Esophagus squamous epithelium (tissue), 5 donors: ENCODE data around the gene IL1RAPL1. TPM values are rescaled to one million over a fixed set of nuclear protein-coding genes. Genes with fewer than 3 reads are reported as not detected.

ENCODE experiments used
- DNase-seq: peaks from one replicate; lab custom pipeline; 2025; lab: John Stamatoyannopoulos, UW
- H3K27ac ChIP-seq, 4 donors: fragments of 200-600 bp; sonication (generic); one replicate each; pipeline ENCODE4 v1.5.1; 2016 to 2019; ENCODE audit warnings: mild to moderate bottlenecking in 1 of 4
- H3K27me3 ChIP-seq, 4 donors: fragments of 200-600 bp; sonication (generic); 1 replicate in 3 of 4; 2 replicates in 1 of 4; pipeline versions ENCODE4 v1.5.1 to v1.6.0; 2017 to 2021; ENCODE audit warnings: antibody characterized with exemption in 1 of 4
- H3K36me3 ChIP-seq, 3 donors: fragments of 200-600 bp; sonication (generic); one replicate each; pipeline ENCODE4 v1.5.1; 2016 to 2019
- H3K4me1 ChIP-seq, 3 donors: fragments of 200-600 bp; sonication (generic); one replicate each; pipeline ENCODE4 v1.5.1; 2017 to 2019
- H3K4me3 ChIP-seq, 4 donors: fragments of 200-600 bp; sonication (generic); 1 replicate in 3 of 4; 2 replicates in 1 of 4; pipeline ENCODE4 v1.5.1; 2016 to 2019; ENCODE audit warnings: mild to moderate bottlenecking in 2 of 4, moderate library complexity in 1 of 4
- H3K9me3 ChIP-seq, 3 donors: fragments of 200-600 bp; sonication (generic); one replicate each; pipeline ENCODE4 v1.5.1; 2016 to 2019
- POLR2A ChIP-seq, 4 donors: fragments of 450-650 bp; IDR thresholded peaks; one replicate each; pipeline ENCODE4 v1.6.1; 2017; ENCODE audit warnings: antibody characterized with exemption in 4 of 4, mild to moderate bottlenecking in 4 of 4, moderate library complexity in 3 of 4
- WGBS, 2 donors: methylation state at CpG; one replicate each; pipeline ENCODE4 v1.1.5; 2018; 5-methylcytosine and 5-hydroxymethylcytosine counted together
- intact Hi-C: fragments of 100-400 bp; cut with DNase I; formaldehyde crosslinking; loops from one replicate; pipeline ENCODE4 v1.15.0; 2022
- total RNA-seq, 4 donors: library from RNA; depleted of rRNA; stranded (reverse); fragments of >200 nt; gene quantifications; one replicate each; pipeline ENCODE4 v1.1.0, GENCODE V29; 2016
- TF ChIP-seq, protein P1 (sequence below), 6 experiments: fragments of 450-650 bp in 4 of 6; fragments of 200-600 bp in 2 of 6; sonication (generic) in 2 of 6; IDR thresholded peaks; one replicate each; pipeline ENCODE4 v1.5.1; 2016 to 2019; ENCODE audit warnings: antibody characterized with exemption in 6 of 6, mild to moderate bottlenecking in 4 of 6, moderate library complexity in 4 of 6
- donor health status: DM: yes; HTN: yes; CAD: no.

The IL1RAPL1 gene
- total RNA-seq, 4 donors from 2014 or later: 0.09 to 0.19 (median 0.13) TPM; not detected in 1

GRCh38 chrX:29926659-29927058 is 1339.4 kb downstream of the IL1RAPL1 start:
- 47 to 80% methylated on average over 2 of the region's 2 CpGs for WGBS, 2 donors
- no peak overlapping the region for H3K27ac ChIP-seq
- no peak overlapping the region for H3K4me3 ChIP-seq
- intact Hi-C loops: no loop called here
- H3K9me3 ChIP-seq: no peaks in the 10 kb centered on the region
- DNase-seq: no peak
- H3K4me1 ChIP-seq: no peaks in the 10 kb centered on the region
- TF ChIP-seq, protein P1, sequence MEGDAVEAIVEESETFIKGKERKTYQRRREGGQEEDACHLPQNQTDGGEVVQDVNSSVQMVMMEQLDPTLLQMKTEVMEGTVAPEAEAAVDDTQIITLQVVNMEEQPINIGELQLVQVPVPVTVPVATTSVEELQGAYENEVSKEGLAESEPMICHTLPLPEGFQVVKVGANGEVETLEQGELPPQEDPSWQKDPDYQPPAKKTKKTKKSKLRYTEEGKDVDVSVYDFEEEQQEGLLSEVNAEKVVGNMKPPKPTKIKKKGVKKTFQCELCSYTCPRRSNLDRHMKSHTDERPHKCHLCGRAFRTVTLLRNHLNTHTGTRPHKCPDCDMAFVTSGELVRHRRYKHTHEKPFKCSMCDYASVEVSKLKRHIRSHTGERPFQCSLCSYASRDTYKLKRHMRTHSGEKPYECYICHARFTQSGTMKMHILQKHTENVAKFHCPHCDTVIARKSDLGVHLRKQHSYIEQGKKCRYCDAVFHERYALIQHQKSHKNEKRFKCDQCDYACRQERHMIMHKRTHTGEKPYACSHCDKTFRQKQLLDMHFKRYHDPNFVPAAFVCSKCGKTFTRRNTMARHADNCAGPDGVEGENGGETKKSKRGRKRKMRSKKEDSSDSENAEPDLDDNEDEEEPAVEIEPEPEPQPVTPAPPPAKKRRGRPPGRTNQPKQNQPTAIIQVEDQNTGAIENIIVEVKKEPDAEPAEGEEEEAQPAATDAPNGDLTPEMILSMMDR (IDR thresholded peaks at IDR 0.05): no peak
- TF ChIP-seq POLR2A (IDR thresholded peaks at IDR 0.05): no peak
- H3K36me3 ChIP-seq: no peaks in the 10 kb centered on the region
- H3K27me3 ChIP-seq: no peaks in the 10 kb centered on the region

DNA sequence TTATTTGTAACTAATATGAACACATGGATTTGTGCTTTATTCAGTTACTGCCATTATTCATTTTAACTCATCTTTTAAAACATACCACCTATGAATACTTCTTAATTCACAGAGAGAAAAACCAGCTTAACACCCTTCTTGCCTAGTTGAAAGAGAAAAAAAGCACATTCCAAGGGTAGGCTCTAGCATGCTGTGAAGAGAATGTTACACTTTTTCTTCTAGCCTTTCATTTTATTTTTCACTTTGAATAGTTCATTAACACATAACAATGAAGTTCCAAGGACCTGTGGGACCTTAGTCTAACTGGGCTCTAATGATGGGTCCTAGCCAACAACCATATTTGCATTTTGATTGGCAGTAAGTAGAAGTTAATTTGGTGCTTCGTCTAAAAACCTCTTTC is 1348.2 kb downstream of the IL1RAPL1 start:
- intact Hi-C loops: no loop called here
- H3K36me3 ChIP-seq: no peaks in the 10 kb centered on the region
- H3K27me3 ChIP-seq: no peaks in the 10 kb centered on the region
- no peak for DNase-seq
- H3K4me3 ChIP-seq: no peak overlapping the region
- TF ChIP-seq, protein P1 (IDR thresholded peaks at IDR 0.05): no peak
- TF ChIP-seq POLR2A (IDR thresholded peaks at IDR 0.05): no peak
- H3K9me3 ChIP-seq: no peaks in the 10 kb centered on the region
- H3K27ac ChIP-seq: no peak overlapping the region
- WGBS, 2 donors: 18 to 73% methylated on average over 1 of the region's 1 CpG
- H3K4me1 ChIP-seq: no peaks in the 10 kb centered on the region

DNA sequence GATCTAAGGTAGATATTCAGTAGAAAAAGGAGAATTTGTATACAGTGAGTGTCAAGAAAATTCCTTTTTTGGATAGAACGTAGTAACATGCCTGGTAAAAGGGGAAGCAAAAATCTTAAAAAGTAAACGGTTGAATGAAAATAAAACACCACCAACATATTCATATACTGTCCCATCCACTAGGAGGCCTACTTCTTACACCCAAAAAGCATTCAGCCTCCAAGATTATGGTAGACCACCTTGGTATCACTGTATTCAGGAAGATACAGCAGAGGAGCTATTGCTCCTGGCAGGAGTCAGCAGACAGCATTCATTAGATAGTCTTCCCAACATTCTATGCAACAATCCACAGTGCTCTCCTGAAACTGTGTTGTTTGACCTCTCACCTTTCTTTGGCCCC is 1353.5 kb downstream of the IL1RAPL1 start:
- H3K36me3 ChIP-seq: no peaks in the 10 kb centered on the region
- intact Hi-C loops: no loop called here
- no peak for DNase-seq
- H3K9me3 ChIP-seq: no peaks in the 10 kb centered on the region
- no peaks in the 10 kb centered on the region for H3K27me3 ChIP-seq
- no peaks in the 10 kb centered on the region for H3K4me1 ChIP-seq
- WGBS, 2 donors: 61 to 83% methylated on average over 2 of the region's 2 CpGs
- H3K27ac ChIP-seq: no peak overlapping the region
- TF ChIP-seq, protein P1 (IDR thresholded peaks at IDR 0.05): no peak
- TF ChIP-seq POLR2A (IDR thresholded peaks at IDR 0.05): no peak
- no peak overlapping the region for H3K4me3 ChIP-seq

- WGBS, 2 donors: 22 to 58% methylated on average over 1 of the region's 1 CpG
- Histone ChIP-seq H3K4me3 (no peak overlapping the region), H3K36me3 (no peaks in the 10 kb centered on the region), H3K9me3 (no peaks in the 10 kb centered on the region), H3K27ac (no peak overlapping the region), H3K4me1 (no peaks in the 10 kb centered on the region), H3K27me3 (no peaks in the 10 kb centered on the region)
- TF ChIP-seq, protein P1 (IDR thresholded peaks at IDR 0.05): no peak
- TF ChIP-seq POLR2A (IDR thresholded peaks at IDR 0.05): no peak
- intact Hi-C loops: no loop called here
- DNase-seq: no peak
Observed at GRCh38 chrX:29941287-29941686, 1354.0 kb downstream of the IL1RAPL1 start.

GRCh38 chrX:29947225-29947624 is 1360.0 kb downstream of the IL1RAPL1 start:
- Histone ChIP-seq H3K4me1 (no peaks in the 10 kb centered on the region), H3K27me3 (no peaks in the 10 kb centered on the region), H3K27ac (no peak overlapping the region), H3K36me3 (no peaks in the 10 kb centered on the region), H3K9me3 (no peaks in the 10 kb centered on the region), H3K4me3 (no peak overlapping the region)
- no peak for TF ChIP-seq POLR2A (IDR thresholded peaks at IDR 0.05)
- TF ChIP-seq, protein P1 (IDR thresholded peaks at IDR 0.05): no peak
- no peak for DNase-seq
- 51 to 67% methylated on average over 3 of the region's 3 CpGs for WGBS, 2 donors
- intact Hi-C loops: no loop called here
